Measurements from ENCODE around the gene KLK1.
A peak's percentile ranks its signal among the peaks of the same experiment; 100 is the strongest.
"Not testable (repeated sequence)": the region's sequence is repeated elsewhere in the genome, so short reads cannot be mapped to it uniquely, and the experiment has no call there.

KLK1 gene

GRCh38 chr19:50817941-50818858 lies 5.4 kb downstream of the KLK1 start:
- Histone ChIP-seq H3K27me3 (ENCODE audit: control insufficient read depth, insufficient read depth, low read length) (peaks cover 3% of the 10 kb centered on the region), H3K4me1 (no peaks in the 10 kb centered on the region)
- TF ChIP-seq CTCF (IDR thresholded peaks at IDR 0.05), result no peak

GRCh38 chr19:50815439-50815838 lies 8.1 kb downstream of the KLK1 start:
- no peak for TF ChIP-seq CTCF (IDR thresholded peaks at IDR 0.05)
- Histone ChIP-seq H3K4me2 (ENCODE audit: low read length) (no peak overlapping the region), H3K27me3 (ENCODE audit: control insufficient read depth, insufficient read depth, low read length) (no peaks in the 10 kb centered on the region), H3K4me3 (ENCODE audit: low read depth, low read length) (no peak overlapping the region), H3K9ac (no peak overlapping the region), H3K79me2 (no peaks in the 10 kb centered on the region), H3K36me3 (ENCODE audit: control insufficient read depth, insufficient read depth, low read length) (no peaks in the 10 kb centered on the region), H2AFZ (no peak overlapping the region), H3K4me1 (no peaks in the 10 kb centered on the region), H3K27ac (no peak overlapping the region), H3K9me3 (ENCODE audit: control insufficient read depth, low read length) (no peaks in the 10 kb centered on the region)

More at GRCh38 chr19:50817941-50818858, 5.4 kb downstream of the KLK1 start:
- Histone ChIP-seq H3K4me2 (ENCODE audit: low read length) (peak overlapping the region; percentile 59), H3K9me3 (ENCODE audit: control insufficient read depth, low read length) (no peaks in the 10 kb centered on the region), H3K79me2 (no peaks in the 10 kb centered on the region), H3K27ac (no peak overlapping the region), H3K36me3 (ENCODE audit: control insufficient read depth, insufficient read depth, low read length) (no peaks in the 10 kb centered on the region), H2AFZ (peak overlapping the region; percentile 58), H3K4me3 (ENCODE audit: low read depth, low read length) (peak overlapping the region; percentile 6), H3K9ac (no peak overlapping the region)

GRCh38 chr19:50814883-50815282 lies 8.7 kb downstream of the KLK1 start:
- TF ChIP-seq CTCF (IDR thresholded peaks at IDR 0.05), result no peak
- no peaks in the 10 kb centered on the region for H3K9me3 ChIP-seq (ENCODE audit: control insufficient read depth, low read length)
- H3K36me3 ChIP-seq (ENCODE audit: control insufficient read depth, insufficient read depth, low read length), result no peaks in the 10 kb centered on the region
- no peak overlapping the region for H3K4me2 ChIP-seq (ENCODE audit: low read length)
- H3K4me1 ChIP-seq, result no peaks in the 10 kb centered on the region
- no peaks in the 10 kb centered on the region for H3K27me3 ChIP-seq (ENCODE audit: control insufficient read depth, insufficient read depth, low read length)
- no peak overlapping the region for H3K9ac ChIP-seq
- no peak overlapping the region for H3K27ac ChIP-seq
- H3K4me3 ChIP-seq (ENCODE audit: low read depth, low read length), result no peak overlapping the region
- no peak overlapping the region for H2AFZ ChIP-seq
- H3K79me2 ChIP-seq, result no peaks in the 10 kb centered on the region

GRCh38 chr19:50812474-50812873 lies 11.1 kb downstream of the KLK1 start:
- H3K9me3 ChIP-seq (ENCODE audit: control insufficient read depth, low read length), result no peaks in the 10 kb centered on the region
- H3K4me1 ChIP-seq, result no peaks in the 10 kb centered on the region
- no peak overlapping the region for H3K4me3 ChIP-seq (ENCODE audit: low read depth, low read length)
- no peak overlapping the region for H3K9ac ChIP-seq
- no peaks in the 10 kb centered on the region for H3K79me2 ChIP-seq
- no peaks in the 10 kb centered on the region for H3K27me3 ChIP-seq (ENCODE audit: control insufficient read depth, insufficient read depth, low read length)
- H3K36me3 ChIP-seq (ENCODE audit: control insufficient read depth, insufficient read depth, low read length), result no peaks in the 10 kb centered on the region
- TF ChIP-seq CTCF (IDR thresholded peaks at IDR 0.05), result no peak
- H3K4me2 ChIP-seq (ENCODE audit: low read length), result no peak overlapping the region
- no peak overlapping the region for H3K27ac ChIP-seq
- H2AFZ ChIP-seq, result no peak overlapping the region

- H3K27me3 ChIP-seq (ENCODE audit: control insufficient read depth, insufficient read depth, low read length); H3K4me1 ChIP-seq; H3K79me2 ChIP-seq; H2AFZ ChIP-seq; H3K9ac ChIP-seq; H3K36me3 ChIP-seq (ENCODE audit: control insufficient read depth, insufficient read depth, low read length); H3K9me3 ChIP-seq (ENCODE audit: control insufficient read depth, low read length); H3K4me2 ChIP-seq (ENCODE audit: low read length); H3K27ac ChIP-seq; H3K4me3 ChIP-seq (ENCODE audit: low read depth, low read length): not testable (repeated sequence)
Measured at GRCh38 chr19:50811622-50812238, 11.9 kb downstream of the KLK1 start.
